G401 (cell line): ENCODE measurements around the gene LTB4R. TPM values are rescaled to one million over a fixed set of nuclear protein-coding genes. Genes with fewer than 3 reads are reported as not detected.

Experiments
- DNase-seq: peaks from one replicate; pipeline ENCODE4 v3.0.0-alpha.2; 2015; ENCODE audit warnings: low spot score
- in situ Hi-C: cut with HindIII; loops from 2 replicates; pipeline ENCODE4 v1.10.0; 2016; ENCODE audit warnings: low sequenced_read_pairs, mixed read lengths
- total RNA-seq: library from RNA; depleted of rRNA; stranded (reverse); fragments of >200 nt; shearing (Covaris generic); gene quantifications from 2 replicates; pipeline ENCODE4 v1.2.3, GENCODE V29; 2014; rRNA removed

The LTB4R gene, protein sequence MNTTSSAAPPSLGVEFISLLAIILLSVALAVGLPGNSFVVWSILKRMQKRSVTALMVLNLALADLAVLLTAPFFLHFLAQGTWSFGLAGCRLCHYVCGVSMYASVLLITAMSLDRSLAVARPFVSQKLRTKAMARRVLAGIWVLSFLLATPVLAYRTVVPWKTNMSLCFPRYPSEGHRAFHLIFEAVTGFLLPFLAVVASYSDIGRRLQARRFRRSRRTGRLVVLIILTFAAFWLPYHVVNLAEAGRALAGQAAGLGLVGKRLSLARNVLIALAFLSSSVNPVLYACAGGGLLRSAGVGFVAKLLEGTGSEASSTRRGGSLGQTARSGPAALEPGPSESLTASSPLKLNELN
- 1.6 and 5.7 TPM in 2 replicates for total RNA-seq

DNA sequence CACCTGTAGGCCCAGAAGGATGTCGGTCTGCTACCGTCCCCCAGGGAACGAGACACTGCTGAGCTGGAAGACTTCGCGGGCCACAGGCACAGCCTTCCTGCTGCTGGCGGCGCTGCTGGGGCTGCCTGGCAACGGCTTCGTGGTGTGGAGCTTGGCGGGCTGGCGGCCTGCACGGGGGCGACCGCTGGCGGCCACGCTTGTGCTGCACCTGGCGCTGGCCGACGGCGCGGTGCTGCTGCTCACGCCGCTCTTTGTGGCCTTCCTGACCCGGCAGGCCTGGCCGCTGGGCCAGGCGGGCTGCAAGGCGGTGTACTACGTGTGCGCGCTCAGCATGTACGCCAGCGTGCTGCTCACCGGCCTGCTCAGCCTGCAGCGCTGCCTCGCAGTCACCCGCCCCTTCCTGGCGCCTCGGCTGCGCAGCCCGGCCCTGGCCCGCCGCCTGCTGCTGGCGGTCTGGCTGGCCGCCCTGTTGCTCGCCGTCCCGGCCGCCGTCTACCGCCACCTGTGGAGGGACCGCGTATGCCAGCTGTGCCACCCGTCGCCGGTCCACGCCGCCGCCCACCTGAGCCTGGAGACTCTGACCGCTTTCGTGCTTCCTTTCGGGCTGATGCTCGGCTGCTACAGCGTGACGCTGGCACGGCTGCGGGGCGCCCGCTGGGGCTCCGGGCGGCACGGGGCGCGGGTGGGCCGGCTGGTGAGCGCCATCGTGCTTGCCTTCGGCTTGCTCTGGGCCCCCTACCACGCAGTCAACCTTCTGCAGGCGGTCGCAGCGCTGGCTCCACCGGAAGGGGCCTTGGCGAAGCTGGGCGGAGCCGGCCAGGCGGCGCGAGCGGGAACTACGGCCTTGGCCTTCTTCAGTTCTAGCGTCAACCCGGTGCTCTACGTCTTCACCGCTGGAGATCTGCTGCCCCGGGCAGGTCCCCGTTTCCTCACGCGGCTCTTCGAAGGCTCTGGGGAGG is at the start of gene LTB4R:
LTB4R (plus strand) TSS at position 857 of the 959 bp plus-strand sequence. CDS start 4,150 bp downstream, outside the sequence.
- peak; percentile 67 for DNase-seq
- in situ Hi-C loops, result no loop called here

DNA sequence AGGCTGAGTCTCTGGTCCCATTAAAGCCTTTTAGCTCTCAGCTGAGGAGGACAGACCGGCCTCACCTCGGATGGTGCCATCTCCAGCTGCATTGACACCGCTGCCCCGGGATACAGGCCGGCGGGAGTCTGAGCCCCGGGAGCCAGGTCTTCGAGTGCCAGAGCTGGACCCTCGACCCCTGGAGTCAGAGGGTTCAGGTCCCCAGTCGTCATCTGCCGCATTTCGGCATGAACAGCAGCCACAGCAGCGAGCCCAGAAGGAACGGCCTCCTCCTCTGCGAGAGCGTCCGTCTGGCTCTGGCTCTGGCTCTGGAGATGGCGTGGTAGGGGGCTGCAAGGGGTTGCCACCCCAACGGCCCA is 49.4 kb upstream of the LTB4R start:
- in situ Hi-C loops, result no loop called here
- DNase-seq, result no peak

DNA sequence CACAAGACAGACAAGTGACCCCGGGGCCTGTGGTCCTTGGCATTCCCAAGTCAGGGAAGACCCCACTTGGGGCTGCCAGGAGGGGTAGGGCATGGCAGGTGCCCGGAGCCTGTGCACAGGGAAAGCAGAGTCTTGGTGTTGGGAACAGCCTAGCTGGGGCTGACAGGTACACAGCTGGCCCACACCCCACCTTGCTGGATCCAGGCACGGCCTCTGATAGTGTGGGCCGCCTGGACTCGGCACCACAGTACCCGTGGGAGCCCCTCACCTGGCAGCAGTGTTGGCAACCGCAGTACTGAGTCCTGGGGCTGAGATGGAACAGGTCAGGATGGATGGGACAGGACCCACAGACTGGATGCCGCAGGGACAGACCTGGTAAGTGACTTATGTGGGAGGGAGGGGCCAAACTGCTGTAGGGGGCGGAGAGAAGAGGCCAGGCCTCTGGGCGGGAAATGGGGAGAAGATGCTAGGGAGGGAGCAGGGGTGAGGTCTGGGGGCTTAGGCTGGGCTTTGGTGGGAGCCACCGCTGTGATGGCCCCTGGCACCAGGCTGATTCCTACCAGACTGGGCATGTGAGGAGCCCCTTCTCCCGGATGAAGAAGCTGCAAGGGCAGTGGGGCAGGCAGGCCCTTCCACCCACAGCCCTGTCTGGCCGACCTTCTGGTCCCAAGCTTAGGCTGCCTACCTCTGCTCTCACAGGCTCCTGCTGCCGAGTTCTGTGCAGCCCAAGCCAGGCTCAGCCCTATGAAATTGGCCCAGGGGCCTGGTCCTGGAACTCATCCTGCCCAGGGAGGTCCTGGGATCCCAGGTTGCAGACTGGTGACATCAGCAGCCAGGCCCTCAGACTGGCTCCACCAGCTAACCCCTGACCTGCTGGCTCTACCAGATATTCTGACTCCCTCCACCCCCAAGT is 48.2 kb upstream of the LTB4R start, which contains the start of gene TGM1:
TGM1 (minus strand) TSS at position 357 of the 913 bp plus-strand sequence. CDS start 825 bp downstream, outside the sequence.
- no peak for DNase-seq
- in situ Hi-C loops, result no loop called here

DNA sequence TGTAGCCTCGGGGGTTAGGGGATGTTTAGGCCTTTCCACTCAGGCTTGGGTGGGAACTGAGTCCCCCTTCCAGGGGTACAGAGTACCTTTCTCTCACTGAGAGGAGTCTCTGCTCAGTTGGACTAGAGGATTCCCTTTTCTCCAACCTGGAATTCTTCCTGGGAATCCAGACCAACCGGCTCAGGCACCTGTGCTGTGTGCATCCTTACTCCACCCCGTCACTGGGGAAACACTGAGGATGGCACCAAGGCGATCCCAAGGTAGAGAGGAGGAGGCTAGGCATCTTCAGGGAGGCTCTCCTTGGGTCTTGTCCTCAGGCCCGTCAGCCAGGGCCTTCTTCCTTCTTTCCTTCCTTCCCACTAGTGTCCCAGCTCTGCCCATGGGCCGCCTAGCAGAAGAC is 47.5 kb upstream of the LTB4R start:
- in situ Hi-C loops, result no loop called here
- DNase-seq, result no peak

DNA sequence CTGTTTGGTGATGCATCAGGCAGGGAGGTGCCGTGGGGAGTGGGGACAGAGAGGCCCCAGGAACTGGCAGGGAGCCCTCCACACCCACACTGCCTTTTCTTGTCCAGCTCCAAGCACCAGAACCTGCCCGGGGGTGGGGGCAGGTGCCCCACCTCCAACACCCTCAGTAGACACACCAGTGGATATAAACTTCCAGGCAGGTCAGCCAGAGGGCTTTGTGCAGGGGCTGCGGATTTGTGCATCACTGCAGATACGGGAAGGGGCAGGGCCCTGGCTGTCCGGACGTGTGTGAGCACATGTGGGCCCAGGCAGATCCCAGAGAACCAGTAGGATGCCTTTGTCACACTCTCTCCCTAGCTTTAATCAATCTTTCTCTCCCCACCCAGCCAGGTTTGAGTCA is 47.0 kb upstream of the LTB4R start:
- in situ Hi-C loops, result no loop called here
- no peak for DNase-seq

DNA sequence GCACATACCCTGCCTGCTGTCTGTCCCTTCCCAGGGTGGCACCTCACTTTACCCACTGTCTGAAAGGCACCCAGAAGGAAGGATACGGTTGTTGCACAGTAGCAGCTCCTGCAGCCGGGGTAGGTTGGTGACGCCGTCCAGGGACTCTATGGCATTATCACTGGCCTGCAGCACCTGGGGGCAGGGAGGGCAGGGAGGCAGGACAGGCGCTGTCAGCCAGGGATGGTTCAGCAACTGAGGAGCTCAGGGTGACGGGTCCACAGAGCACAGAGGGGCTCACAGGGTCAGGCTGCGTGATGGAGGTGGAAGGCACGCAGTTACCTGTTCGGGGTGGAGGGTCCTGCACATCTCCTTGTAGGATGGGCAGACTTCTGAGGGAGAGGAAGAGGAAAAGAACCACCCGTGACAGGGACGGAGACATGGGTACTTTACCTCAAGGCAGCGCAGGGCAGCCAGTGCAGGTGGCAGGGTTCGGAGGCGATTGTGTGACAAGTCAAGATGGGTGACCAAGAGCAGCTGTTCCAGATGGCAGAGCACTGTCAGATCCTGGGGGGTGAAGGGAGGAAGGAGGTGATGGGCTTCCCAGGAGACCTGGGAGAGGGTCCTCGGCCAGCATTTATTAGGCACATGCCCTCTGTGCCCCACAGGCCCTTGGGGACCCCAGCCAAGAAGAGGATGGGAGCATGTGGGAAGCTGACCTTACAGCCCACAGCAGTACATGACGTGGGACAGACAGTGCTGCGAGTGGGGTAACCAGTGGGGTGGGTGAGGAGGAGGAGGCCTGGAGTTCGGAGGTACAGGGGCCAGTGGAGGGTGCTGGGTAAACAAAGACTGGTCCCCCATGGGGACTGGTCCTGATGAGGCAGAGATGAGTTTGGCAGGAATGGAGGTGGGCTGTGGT is 44.7 kb upstream of the LTB4R start:
- no peak for DNase-seq
- in situ Hi-C loops, result no loop called here

DNA sequence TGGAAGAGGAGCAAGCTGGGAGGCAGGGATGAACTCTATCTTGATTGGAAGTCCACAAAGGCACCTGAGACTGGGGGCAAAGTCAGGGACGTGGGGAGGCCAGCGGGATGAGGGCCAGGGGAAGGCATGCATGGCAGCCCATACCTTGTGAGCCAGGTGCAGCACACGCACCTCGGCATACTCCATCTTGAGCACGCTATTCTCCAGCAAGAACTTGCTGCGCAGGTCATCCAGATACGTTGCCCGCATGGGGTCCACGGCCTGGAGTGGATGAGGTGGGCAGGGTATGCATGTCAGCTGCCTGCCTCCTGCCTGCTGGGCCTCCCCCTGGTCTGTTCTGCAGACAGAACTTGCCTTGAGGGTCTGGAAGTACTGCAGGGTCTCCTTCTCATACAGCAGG is 43.8 kb upstream of the LTB4R start:
- in situ Hi-C loops, result no loop called here
- DNase-seq, result no peak

DNA sequence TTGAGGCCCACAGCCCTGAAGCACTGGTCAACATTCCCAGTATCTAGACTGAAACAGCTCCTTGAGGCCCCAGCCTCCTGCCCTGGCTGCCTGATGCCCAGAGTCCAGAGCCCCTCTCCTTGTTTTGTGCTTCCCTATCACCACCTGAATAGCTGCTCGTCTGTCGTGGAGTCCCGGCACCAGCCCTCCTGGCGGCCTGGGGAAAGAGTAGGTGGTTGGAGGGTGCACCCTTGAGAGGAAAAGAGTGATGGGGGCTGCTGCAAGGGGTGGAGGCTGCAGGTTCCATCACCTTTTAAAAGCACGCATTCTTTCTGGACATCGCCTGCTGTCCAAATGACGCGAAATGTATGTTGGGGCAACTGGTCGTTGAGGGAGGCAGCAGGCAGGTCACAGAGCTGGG is 43.1 kb upstream of the LTB4R start:
- no peak for DNase-seq
- in situ Hi-C loops, result no loop called here

DNA sequence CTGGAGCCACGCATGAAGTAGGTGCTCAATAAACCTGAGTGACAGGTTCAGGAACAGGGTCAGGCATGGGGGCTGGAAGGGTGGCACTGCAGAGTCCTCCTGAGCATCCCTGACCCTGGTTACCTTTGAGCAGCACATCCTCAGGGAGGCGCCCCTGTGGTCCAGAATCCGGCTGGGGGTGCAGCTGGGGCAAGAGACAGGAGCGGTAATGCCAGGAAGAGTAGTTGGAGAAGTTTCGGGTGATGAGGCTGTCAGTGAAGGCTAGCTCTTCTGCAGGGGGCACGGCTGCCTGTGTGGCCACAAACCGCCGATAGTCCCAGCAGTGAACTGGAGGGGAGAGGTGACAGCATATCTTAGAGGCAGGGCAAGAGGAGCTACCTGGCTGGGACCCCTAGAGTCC is 41.9 kb upstream of the LTB4R start:
- in situ Hi-C loops, result no loop called here
- no peak for DNase-seq

DNA sequence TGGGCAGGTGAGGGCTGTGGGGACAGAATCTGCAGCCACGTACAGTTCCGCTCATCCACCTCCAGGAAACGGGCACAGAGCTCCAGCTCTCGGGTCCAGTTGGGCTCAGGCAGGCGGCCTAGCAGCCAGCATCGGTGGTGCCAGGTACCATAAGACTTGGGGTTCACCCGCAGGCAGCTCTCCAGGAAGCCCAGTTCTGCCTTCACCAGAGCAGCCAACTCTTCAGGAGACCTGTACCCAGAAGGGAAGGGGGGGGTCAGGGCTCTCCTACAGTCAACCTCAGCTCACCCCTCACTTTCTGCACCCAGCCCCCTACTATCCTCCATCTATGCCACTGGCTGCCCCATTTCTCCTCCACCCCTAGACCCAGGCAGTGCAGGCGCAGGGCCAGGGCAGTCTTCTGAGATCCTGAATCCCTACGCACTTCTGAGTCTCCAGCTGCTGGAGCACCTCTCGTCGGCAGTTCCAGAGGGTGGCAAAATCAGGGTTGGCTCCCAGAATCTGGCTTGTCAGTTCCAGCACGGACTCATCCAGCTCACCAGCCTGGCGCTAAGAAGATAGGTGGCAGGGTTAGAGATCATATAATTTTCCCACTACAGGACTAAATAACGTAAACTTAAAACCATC is 41.3 kb upstream of the LTB4R start:
- in situ Hi-C loops, result no loop called here
- no peak for DNase-seq

DNA sequence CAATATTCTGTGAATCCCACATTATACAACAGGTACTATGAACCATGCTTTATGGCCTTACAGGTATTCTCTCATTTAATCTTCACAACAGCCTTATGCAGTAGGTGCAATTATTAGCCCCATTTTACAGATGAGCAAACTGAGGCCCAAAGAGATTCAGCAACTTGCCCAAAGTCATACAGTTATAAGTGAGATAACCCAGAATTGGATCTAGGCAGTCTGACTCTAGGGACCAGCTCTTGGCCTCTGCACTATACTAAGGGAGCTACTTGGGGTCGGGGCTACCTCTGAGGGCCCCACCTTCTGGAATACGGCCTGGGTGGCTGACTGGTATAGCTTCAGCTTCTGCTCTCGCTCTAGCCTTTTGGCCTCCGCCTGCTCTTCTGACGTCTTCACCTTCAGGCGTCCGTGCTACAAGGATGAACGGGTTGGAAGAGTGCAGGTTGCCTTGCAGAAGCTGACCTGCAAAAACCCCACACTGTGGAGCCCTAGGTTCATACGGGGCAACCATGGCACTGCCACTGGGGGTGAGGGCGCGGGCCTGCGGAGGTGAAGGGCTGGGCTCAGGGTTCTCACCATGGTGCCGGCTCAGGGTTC is 40.7 kb upstream of the LTB4R start:
- in situ Hi-C loops, result no loop called here

DNA sequence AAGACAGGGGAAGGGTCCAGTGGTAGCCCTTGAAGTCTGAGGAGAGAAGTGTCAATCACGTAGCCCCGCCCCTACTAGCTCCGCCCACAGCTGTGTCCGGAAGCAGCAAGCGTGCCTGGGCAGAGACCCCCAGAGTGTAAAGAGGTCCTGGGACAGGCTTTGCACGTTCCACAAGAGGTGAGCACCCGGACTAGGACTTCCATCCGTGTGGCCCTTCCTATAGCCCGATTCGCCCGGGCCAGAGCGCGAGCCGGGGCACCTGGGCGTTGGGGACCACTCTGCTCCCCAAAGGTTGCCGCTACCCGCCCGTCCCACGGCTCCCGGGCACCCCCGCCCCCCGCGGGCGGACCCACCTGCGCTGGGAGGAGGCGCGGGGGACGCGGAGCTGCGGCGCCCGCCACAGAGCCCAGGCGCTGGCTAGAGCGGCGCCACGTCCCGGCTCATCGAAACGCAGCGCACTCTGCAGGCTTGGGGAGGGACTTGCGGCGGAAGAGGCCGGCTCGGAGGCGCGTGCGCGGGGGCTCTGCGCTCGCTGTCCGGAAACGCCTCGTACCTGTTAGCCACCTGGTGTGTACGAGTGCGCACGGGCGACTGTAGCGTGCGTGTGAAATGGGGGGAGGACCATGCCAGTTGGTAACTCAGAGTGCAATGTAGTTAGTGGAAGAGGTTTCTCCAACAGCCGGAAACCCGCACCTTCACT is 40.0 kb upstream of the LTB4R start, which contains the start of gene RABGGTA:
RABGGTA (minus strand) TSS at position 464 of the 700 bp plus-strand sequence. CDS start 482 bp downstream, outside the sequence.
- in situ Hi-C loops, result no loop called here
- peak; percentile 88 for DNase-seq

More for the DNA sequence above, 40.7 kb upstream of the LTB4R start:
- DNase-seq, result no peak

DNA sequence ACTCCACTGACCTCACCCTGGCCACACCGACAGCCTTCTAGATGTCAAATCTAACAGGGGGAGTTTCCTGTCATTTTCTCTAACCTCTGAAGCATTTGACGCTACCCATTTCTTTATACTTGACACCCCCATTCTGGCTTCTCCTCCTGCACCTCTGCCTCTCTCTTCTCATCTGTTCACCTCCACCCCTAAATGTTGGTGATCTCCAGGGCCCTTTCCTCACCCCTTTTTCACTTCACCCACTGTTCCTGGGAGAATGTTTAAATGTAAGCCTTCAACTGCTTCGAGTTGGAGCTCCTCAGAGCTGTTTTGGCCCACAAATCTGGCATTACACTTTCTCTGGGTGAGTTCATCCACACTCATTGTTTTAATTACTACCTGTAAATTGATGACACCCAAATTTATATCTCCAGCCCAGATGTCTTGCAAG is 39.5 kb upstream of the LTB4R start:
- in situ Hi-C loops, result no loop called here
- no peak for DNase-seq

DNA sequence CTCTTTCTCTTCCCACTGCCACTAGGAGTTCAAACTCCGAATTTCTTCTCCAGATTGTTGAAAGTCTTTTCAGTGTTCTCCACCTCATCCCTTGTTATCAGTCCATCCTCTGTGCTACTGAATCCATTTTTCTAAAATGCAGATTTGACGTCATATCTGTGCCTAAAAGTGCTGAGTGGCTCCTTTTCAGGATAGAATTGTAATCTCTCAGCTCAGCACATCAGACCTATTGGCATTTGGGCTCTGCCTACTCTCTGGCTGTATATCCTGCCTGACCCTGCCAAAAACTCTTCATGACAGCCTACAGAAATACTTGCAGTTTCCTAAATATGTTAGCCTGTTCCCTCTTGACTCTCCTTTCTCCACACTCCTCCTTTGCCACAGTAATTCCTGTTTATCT is 38.8 kb upstream of the LTB4R start:
- DNase-seq, result no peak
- in situ Hi-C loops, result no loop called here

DNA sequence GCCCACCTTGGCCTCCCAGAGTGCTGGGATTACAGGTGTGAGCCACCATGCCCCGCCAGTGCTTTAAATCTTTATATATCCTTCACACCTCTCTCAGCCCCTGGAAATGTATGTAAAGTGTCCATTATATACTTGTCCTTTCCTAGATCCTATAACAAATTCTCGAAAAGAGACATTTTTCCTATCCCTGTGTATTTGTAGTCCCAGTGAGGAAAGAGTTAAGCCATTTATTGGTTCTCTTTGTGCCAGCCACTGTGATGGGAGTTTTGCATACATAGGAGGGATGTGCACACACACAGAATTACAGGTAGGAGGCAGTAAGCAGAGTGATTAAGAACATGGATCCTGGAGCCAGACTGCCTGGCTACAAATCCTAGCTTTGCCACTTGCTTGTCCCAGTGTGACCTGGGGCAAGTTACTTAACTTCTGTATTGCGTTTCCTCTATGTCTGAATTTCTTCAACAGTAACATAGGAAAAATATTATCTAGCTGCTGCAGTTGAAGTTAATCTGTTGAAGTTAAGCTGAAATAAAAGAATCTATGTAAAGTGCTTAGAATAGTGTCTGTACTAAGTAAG is 37.8 kb upstream of the LTB4R start:
- in situ Hi-C loops, result no loop called here
- DNase-seq, result no peak

DNA sequence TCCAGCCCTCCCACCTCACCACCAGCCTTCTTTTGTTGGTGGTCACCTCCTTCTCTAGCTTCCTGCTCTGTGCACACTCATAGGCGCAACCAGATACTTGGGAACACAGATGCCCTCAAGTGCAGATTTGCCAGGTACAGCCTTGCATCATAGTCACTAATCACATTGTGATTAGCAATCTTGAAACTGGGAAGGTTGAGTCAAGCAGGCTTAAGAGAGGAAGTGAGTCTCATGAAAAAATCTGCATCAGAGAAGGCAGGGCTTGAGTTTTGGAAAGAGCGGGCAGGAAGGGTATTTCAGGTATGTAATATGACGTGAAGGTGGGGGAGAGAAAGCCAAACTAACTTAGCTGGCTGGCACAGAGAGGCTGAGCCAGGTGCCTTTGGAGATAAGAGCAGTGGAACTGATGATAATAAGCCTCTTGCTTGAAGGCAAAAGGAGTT is 37.2 kb upstream of the LTB4R start:
- in situ Hi-C loops, result no loop called here
- DNase-seq, result no peak
